Type B pancreatic cell (in vitro differentiated cells): ENCODE results near the gene SOAT2. TPM values are rescaled to one million over a fixed set of nuclear protein-coding genes. Genes with fewer than 3 reads are reported as not detected.
"Not testable (repeated sequence)": the region's sequence is repeated elsewhere in the genome, so short reads cannot be mapped to it uniquely, and the experiment has no call there.

Experiments used
- DNase-seq: peaks from one replicate; pipeline ENCODE4 v3.0.0; 2021; ENCODE audit warnings: mixed read lengths; ENCODE audit not compliant: unreplicated experiment; ENCODE audit errors: extremely low spot score
- H3K27ac Mint-ChIP-seq: 2 replicates; pipeline ENCODE4 v1.8.0; 2021; ENCODE audit warnings: mild to moderate bottlenecking, mixed read lengths
- H3K27me3 Mint-ChIP-seq: 2 replicates; pipeline ENCODE4 v1.8.0; 2021; ENCODE audit warnings: mixed read lengths
- H3K36me3 Mint-ChIP-seq: 2 replicates; pipeline ENCODE4 v1.8.0; 2021; ENCODE audit warnings: mixed read lengths
- H3K4me1 Mint-ChIP-seq: one replicate; pipeline ENCODE4 v1.8.0; 2021; ENCODE audit warnings: mixed read lengths; ENCODE audit not compliant: unreplicated experiment
- H3K4me3 Mint-ChIP-seq: 2 replicates; pipeline ENCODE4 v1.8.0; 2021; ENCODE audit warnings: mild to moderate bottlenecking, mixed read lengths
- H3K9me3 Mint-ChIP-seq: 2 replicates; pipeline ENCODE4 v1.8.0; 2021; ENCODE audit warnings: mixed read lengths
- CTCF ChIP-seq: fragments of 200-600 bp; sonication (generic); conservative IDR thresholded peaks from 2 replicates; pipeline ENCODE4 v1.5.0; 2021; ENCODE audit warnings: antibody characterized with exemption, mild to moderate bottlenecking
- total RNA-seq: library from RNA; stranded (reverse); gene quantifications from 2 replicates; pipeline ENCODE4 v1.2.1, GENCODE V29; 2021; ENCODE audit warnings: low replicate concordance

SOAT2 gene
- total RNA-seq, 1 donor from 2014 or later: 0.97 TPM

GRCh38 chr12:53105256-53105655 lies 2.0 kb downstream of the SOAT2 start:
- Mint-ChIP-seq H3K36me3 (no peaks in the 10 kb centered on the region), H3K4me1 (peaks cover 4% of the 10 kb centered on the region), H3K27me3 (no peaks in the 10 kb centered on the region), H3K9me3 (no peaks in the 10 kb centered on the region), H3K27ac (no peak overlapping the region), H3K4me3 (no peak overlapping the region)
- no peak for DNase-seq
- TF ChIP-seq CTCF: no peak

GRCh38 chr12:53105712-53106439 lies 2.6 kb downstream of the SOAT2 start:
- TF ChIP-seq CTCF: no peak
- DNase-seq: no peak
- Mint-ChIP-seq H3K4me1 (peaks cover 4% of the 10 kb centered on the region), H3K4me3 (peak overlapping the region; percentile 59), H3K27ac (no peak overlapping the region), H3K9me3 (no peaks in the 10 kb centered on the region), H3K36me3 (no peaks in the 10 kb centered on the region), H3K27me3 (no peaks in the 10 kb centered on the region)

GRCh38 chr12:53107122-53107521 lies 3.8 kb downstream of the SOAT2 start:
- Mint-ChIP-seq H3K27ac (no peak overlapping the region), H3K4me3 (no peak overlapping the region), H3K36me3 (no peaks in the 10 kb centered on the region), H3K4me1 (peaks cover 4% of the 10 kb centered on the region), H3K27me3 (no peaks in the 10 kb centered on the region), H3K9me3 (no peaks in the 10 kb centered on the region)
- no peak for TF ChIP-seq CTCF
- DNase-seq: no peak

- H3K27me3 Mint-ChIP-seq, DNase-seq, H3K36me3 Mint-ChIP-seq, H3K4me1 Mint-ChIP-seq, H3K4me3 Mint-ChIP-seq, H3K9me3 Mint-ChIP-seq, H3K27ac Mint-ChIP-seq: not testable (repeated sequence)
Observed at GRCh38 chr12:53112431-53112830, 9.1 kb downstream of the SOAT2 start.

- no peak for TF ChIP-seq CTCF
- H3K9me3 Mint-ChIP-seq: no peaks in the 10 kb centered on the region
- H3K27me3 Mint-ChIP-seq: no peaks in the 10 kb centered on the region
- no peaks in the 10 kb centered on the region for H3K36me3 Mint-ChIP-seq
- DNase-seq: no peak
- H3K4me3 Mint-ChIP-seq: peak overlapping the region; percentile 63
- H3K4me1 Mint-ChIP-seq: peaks cover 5% of the 10 kb centered on the region
- no peak overlapping the region for H3K27ac Mint-ChIP-seq
Observed at GRCh38 chr12:53113136-53113705, 9.9 kb downstream of the SOAT2 start.

GRCh38 chr12:53113951-53114350 lies 10.7 kb downstream of the SOAT2 start:
- H3K36me3 Mint-ChIP-seq: no peaks in the 10 kb centered on the region
- DNase-seq: no peak
- H3K9me3 Mint-ChIP-seq: no peaks in the 10 kb centered on the region
- H3K27ac Mint-ChIP-seq: peak overlapping the region; percentile 29
- peaks cover 5% of the 10 kb centered on the region for H3K4me1 Mint-ChIP-seq
- no peak for TF ChIP-seq CTCF
- H3K27me3 Mint-ChIP-seq: peaks cover 3% of the 10 kb centered on the region
- no peak overlapping the region for H3K4me3 Mint-ChIP-seq
